ENCODE data around the gene ARHGAP28.

Gene ARHGAP28

DNA sequence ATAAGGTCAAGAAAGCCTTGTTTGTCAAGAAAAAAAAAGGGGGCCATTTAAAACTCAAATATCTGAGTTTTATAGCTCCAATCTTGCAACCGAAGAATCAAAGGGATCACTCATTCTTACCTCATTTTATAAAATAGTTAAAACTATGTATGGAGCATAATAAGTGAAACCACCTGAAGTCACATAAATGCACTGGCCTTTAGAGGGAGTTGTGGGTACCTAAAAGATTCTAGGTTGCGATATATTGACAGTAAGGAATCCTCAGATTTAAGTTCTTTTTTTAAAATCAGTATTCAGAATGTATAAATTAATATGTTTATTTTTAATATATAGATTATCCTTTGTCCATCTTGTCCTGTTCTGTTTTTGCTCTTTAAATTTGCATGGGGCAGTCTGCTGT, 3.4 kb downstream of the ARHGAP28 start:
- DNase-seq: no peak

GRCh38 chr18:6733758-6734157, 4.2 kb downstream of the ARHGAP28 start:
- DNase-seq: no peak

GRCh38 chr18:6734726-6735430, 5.4 kb downstream of the ARHGAP28 start:
- DNase-seq: no peak

GRCh38 chr18:6737833-6738232, 8.3 kb downstream of the ARHGAP28 start:
- no peak for DNase-seq

DNA sequence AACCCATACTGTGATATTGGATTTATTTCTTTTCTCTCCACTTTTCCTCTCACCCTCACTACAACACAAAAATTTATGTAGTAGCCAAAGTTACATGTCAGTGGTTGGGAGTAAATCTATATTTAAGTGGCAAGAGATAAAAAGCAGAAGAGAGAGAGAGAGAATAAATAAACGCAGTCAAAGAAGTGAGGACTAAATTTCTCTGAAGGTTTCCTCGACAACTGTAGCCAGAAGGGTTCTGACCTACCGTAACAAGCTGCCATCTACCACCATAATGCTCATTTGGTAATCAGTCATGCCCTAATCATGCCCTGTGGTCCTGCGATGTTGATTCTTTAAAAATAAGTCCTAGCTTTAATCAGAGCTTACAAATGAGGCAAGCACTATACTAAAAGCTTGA, 9.1 kb downstream of the ARHGAP28 start:
- no peak for DNase-seq

DNA sequence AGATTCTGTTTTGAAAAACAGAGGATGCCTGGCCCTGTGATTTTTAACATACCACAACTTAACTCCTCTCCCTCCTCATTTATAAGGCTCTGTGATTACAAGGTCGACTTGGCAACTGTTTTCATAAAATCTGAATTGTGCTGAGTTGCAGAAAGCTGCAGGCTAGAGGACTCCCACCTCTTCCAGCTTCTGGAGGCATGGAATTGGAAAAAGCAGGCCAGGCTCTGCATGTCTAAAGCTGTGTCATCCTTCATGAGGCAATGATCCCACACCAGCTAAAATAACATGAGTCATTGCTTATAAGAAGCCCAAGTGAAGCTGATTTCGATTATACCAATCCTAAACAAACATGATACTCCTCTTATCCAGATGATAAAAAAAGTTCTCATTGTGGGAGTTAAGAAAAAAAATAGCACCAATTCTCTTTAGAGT, 11.7 kb downstream of the ARHGAP28 start:
- DNase-seq: no peak

DNA sequence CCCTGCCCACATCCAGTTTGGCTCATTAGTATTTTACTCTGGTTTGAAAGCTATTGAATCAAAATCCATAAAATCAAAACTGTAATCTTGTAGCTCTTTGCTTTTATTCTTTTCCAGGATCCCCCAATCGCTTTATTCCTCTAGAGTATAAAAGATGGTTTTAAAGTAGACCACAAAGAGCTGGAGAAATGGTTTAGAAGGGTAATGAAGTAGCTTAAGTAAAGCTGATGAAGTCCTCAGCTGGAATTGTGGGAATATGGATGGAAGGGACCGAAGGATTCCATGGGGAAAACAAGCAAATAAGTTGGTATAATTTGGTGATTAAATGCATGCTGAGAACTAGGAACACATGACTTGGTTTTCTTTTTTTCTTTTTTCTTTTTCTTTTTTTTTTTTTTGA, 12.3 kb downstream of the ARHGAP28 start:
- DNase-seq: no peak

DNA sequence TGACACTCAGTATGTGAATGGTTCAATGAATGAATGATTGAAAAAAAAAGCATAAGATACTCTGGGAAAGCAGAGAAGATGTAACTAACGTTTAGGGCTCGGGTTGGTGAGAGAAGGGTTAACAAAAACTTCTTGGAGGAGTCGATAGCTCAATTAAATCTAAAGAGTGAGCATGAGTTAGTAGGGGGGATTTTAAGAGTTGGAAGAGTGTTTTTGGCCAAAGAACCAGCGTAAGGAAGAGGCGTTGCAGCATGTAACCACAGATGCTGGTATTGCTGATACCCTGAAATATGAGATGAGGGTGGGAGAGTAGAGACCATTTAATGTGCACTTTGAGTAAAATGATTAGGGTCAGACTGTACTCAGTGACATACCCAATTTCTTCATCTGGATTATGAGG, 14.5 kb downstream of the ARHGAP28 start:
- no peak for DNase-seq

DNA sequence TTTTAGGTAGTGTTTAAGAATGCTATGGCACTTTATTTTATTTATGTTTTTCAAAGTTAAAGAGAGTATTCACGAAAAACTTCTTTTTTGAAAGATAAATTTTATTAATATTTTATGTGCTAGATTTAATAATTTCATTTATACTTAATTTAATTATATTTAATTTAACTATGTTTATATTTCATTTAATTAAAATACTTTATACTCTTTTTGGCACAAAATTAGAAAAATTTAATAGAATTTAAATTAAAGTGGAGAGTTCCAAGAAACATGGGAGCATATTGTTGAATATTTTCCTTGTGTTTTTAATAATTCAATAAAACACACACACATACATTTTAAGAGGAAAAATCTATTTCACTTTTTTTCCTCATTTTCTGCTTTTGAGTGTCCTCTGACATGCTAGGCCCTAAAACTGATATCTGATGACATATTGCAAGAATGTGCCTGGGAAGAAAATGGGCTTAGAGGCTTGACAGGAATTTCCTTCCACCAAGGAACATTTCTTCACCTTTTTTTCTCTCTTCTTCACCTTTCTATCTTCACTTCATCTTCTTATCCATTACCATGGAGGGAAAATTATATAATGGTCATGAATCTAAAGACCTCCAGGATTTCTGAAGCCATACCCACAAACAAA, 15.4 kb downstream of the ARHGAP28 start:
- no peak for DNase-seq

GRCh38 chr18:6745504-6746031, 16.1 kb downstream of the ARHGAP28 start:
- no peak for DNase-seq

- DNase-seq: no peak
Measured at GRCh38 chr18:6746386-6746960, 17.0 kb downstream of the ARHGAP28 start.

GRCh38 chr18:6747646-6748045, 18.1 kb downstream of the ARHGAP28 start:
- no peak for DNase-seq

DNA sequence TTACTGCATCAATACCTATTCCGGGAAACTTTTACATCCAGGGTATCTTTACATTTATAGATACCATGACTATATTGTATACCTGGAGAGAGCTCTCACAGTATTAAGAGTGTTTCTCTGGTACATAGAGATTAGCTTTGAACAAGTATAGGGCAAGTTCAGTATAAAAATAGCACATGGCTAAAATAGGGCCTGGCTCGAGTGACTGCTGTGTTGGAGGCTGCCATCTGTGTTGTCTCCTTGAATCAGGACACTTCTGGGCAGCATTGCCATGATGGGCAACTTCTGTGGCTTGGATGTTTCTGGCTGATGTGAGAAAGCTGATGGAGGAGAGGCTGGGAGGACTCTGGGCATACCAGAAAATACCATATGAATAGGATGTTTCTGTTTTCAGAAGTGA, 18.7 kb downstream of the ARHGAP28 start:
- DNase-seq: no peak

DNA sequence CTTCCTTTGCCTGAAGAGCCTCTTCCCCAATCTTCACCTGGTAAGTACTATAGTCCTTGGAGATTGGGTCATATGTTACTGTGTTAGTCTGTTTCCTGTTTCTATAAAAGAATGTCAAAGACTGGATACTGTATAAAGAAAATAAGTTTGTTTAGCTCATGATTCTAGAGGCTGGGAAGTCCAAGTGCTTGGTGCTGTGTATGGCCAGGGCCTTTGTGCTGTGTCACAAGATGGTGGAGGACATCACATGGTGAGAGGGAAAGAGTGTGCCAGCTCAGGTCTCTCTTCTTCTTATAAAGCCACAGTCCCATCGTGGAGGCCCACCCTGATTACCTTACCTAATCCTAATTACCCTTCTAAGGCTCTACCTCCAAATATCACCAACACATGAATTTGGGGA, 20.9 kb downstream of the ARHGAP28 start:
- DNase-seq: no peak

GRCh38 chr18:6751222-6751621, 21.7 kb downstream of the ARHGAP28 start:
- no peak for DNase-seq

GRCh38 chr18:6752202-6752860, 22.8 kb downstream of the ARHGAP28 start:
- DNase-seq: no peak

DNA sequence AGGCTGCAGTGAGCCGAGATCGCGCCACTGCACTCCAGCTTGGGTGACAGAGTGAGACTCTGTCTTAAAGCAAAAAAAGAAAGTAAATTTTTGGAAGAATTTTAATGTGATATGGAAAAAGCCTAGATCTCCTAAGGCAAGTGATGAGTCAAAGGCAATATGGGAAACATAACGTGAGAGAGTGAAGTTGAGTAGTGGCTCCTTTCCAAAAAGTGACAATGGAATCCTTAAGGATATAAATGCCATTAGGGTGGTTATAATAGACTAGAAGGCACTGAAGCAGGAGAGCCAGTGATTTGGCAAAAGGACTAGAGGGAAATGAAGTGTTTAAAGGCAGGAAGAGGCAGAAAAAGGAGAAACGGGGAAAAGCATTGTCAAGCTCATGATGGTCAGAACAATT, 25.6 kb downstream of the ARHGAP28 start:
- DNase-seq: no peak

- DNase-seq: no peak
Measured at GRCh38 chr18:6757931-6758330, 28.4 kb downstream of the ARHGAP28 start.

- no peak for DNase-seq
Measured at GRCh38 chr18:6759579-6759978, 30.1 kb downstream of the ARHGAP28 start.

- no peak for DNase-seq
Measured at GRCh38 chr18:6763524-6763923, 34.0 kb downstream of the ARHGAP28 start.

GRCh38 chr18:6764382-6764781, 34.9 kb downstream of the ARHGAP28 start:
- DNase-seq: no peak

GRCh38 chr18:6773777-6774176, 44.3 kb downstream of the ARHGAP28 start:
- DNase-seq: no peak

DNA sequence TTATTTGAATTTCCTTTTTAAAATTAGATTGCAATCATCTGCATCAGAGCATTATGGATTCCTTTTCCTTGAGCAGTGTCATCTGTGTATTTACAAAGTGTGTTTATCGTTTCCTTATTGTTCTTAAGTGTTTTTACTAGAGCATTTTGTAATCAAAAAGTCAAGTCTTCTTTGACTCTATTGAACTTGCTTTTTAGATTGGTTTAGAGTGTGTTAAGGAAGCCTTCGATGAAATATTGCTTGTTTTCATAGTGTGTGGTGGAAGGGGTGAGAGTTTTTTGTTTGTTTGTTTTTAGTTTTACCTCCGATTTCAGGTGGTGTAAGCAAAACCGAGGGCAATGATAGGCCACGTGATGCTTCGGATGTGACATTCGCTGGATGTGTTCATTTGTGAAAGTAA, 45.7 kb downstream of the ARHGAP28 start:
- no peak for DNase-seq

GRCh38 chr18:6775702-6776101, 46.2 kb downstream of the ARHGAP28 start:
- DNase-seq: no peak

Data from activated T-cell treated with anti-CD3 and anti-CD28 coated beads, Interleukin-2, amount 50 U/mL, for 1 hour (primary cell).